ENCODE data around the gene CLNK.

DNA sequence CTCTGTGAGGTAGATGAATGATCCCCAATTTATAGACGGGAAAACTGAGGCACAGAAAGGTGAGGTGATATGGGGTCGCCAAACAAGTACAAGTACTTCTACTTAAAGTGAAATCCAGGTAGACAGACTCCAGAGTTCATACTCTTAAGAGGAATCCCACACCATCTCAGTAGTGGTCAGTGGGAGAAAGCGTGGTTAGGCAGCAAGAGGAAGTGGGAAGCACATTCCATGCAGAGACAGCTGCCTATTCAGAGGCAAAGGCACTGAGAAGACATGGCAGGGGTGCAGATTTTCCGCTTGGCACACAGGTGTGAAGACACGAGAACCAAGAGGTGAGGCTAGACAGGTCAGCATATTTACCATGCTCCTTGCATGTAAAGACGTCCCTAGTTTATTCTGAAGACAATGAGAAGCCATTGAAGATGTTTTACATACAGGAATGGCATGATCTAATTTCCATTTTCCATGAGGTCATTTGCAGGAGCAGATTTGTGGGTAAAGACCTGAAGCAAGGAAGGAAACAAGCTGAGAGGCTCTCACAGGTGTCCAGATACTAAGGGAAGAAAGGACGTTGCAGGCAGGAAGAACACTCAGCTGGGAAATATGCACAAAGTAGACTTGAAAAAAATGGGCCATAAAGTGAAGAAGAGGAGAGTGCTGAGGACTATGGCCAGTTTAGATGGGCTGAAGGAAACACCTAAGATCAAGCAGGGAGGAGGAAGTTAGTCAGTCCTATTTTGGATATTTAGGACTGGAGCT, 17.3 kb upstream of the CLNK start:
- TF ChIP-seq, protein P1, sequence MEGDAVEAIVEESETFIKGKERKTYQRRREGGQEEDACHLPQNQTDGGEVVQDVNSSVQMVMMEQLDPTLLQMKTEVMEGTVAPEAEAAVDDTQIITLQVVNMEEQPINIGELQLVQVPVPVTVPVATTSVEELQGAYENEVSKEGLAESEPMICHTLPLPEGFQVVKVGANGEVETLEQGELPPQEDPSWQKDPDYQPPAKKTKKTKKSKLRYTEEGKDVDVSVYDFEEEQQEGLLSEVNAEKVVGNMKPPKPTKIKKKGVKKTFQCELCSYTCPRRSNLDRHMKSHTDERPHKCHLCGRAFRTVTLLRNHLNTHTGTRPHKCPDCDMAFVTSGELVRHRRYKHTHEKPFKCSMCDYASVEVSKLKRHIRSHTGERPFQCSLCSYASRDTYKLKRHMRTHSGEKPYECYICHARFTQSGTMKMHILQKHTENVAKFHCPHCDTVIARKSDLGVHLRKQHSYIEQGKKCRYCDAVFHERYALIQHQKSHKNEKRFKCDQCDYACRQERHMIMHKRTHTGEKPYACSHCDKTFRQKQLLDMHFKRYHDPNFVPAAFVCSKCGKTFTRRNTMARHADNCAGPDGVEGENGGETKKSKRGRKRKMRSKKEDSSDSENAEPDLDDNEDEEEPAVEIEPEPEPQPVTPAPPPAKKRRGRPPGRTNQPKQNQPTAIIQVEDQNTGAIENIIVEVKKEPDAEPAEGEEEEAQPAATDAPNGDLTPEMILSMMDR (IDR thresholded peaks at IDR 0.05), result no peak
- no peak for TF ChIP-seq EZH2 (IDR thresholded peaks at IDR 0.05; ENCODE audit: borderline replicate concordance, insufficient read depth, low read depth, low read length, poor library complexity, severe bottlenecking)

All from B cell (primary cell).